Prostate gland (tissue), 2 donors: ENCODE measurements around the gene SYT13.

Source experiments
- POLR2A ChIP-seq: fragments of 450-650 bp; IDR thresholded peaks from one replicate; pipeline ENCODE4 v1.6.1; 2016; ENCODE audit warnings: antibody characterized with exemption, mild to moderate bottlenecking
- TF ChIP-seq, protein P1 (sequence below), 4 experiments: fragments of 200-600 bp in 2 of 4; fragments of 450-650 bp in 2 of 4; sonication (generic) in 2 of 4; IDR thresholded peaks; 1 replicate in 3 of 4; 2 replicates in 1 of 4; pipeline ENCODE4 v1.5.1; 2016 to 2019; ENCODE audit warnings: antibody characterized with exemption in 4 of 4, mild to moderate bottlenecking in 2 of 4, moderate library complexity in 2 of 4

DNA sequence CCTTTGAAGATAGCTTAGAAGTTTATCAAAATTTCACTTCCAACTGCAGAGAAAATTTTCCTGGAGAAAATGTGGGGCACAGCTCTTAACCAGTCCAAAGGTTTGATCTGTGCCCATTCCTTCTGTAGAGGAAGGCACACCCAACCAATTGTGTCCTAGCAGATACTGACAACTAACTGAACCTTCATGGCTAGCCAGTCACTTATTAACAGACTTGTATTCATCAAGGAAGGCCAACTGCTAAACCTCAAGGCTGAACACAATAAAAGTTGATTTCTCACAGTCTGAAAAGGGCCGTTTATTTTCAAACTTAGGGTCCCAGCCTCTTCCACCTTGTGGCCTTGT lies 19.5 kb downstream of the SYT13 start:
- no peak for TF ChIP-seq POLR2A
- TF ChIP-seq, protein P1, sequence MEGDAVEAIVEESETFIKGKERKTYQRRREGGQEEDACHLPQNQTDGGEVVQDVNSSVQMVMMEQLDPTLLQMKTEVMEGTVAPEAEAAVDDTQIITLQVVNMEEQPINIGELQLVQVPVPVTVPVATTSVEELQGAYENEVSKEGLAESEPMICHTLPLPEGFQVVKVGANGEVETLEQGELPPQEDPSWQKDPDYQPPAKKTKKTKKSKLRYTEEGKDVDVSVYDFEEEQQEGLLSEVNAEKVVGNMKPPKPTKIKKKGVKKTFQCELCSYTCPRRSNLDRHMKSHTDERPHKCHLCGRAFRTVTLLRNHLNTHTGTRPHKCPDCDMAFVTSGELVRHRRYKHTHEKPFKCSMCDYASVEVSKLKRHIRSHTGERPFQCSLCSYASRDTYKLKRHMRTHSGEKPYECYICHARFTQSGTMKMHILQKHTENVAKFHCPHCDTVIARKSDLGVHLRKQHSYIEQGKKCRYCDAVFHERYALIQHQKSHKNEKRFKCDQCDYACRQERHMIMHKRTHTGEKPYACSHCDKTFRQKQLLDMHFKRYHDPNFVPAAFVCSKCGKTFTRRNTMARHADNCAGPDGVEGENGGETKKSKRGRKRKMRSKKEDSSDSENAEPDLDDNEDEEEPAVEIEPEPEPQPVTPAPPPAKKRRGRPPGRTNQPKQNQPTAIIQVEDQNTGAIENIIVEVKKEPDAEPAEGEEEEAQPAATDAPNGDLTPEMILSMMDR (IDR thresholded peaks at IDR 0.05) = no peak
